HG03521 (cell line): Measurements from ENCODE around the gene GABRG3.

Experiments used
- ATAC-seq: cut with Tn5 transposase; IDR thresholded peaks from one replicate; pipeline ENCODE4 v1.9.1; 2021; ENCODE audit warnings: mild to moderate bottlenecking, moderate library complexity; ENCODE audit not compliant: unreplicated experiment

The GABRG3 gene

GRCh38 chr15:27541581-27541980 lies 570.6 kb downstream of the GABRG3 start:
- no peak for ATAC-seq

GRCh38 chr15:27545494-27546255 lies 574.7 kb downstream of the GABRG3 start:
- no peak for ATAC-seq

GRCh38 chr15:27549746-27550145 lies 578.8 kb downstream of the GABRG3 start:
- no peak for ATAC-seq

- no peak for ATAC-seq
Observed at GRCh38 chr15:27550635-27551034, 579.7 kb downstream of the GABRG3 start.

- no peak for ATAC-seq
Observed at GRCh38 chr15:27561816-27562215, 590.8 kb downstream of the GABRG3 start.

- ATAC-seq = no peak
Observed at GRCh38 chr15:27563765-27564370, 592.9 kb downstream of the GABRG3 start.

GRCh38 chr15:27564656-27565055 lies 593.7 kb downstream of the GABRG3 start:
- ATAC-seq = no peak

GRCh38 chr15:27570746-27571145 lies 599.8 kb downstream of the GABRG3 start:
- ATAC-seq = no peak

GRCh38 chr15:27573805-27574485 lies 603.0 kb downstream of the GABRG3 start:
- ATAC-seq = no peak

GRCh38 chr15:27574541-27575054 lies 603.6 kb downstream of the GABRG3 start:
- no peak for ATAC-seq

GRCh38 chr15:27575521-27575920 lies 604.5 kb downstream of the GABRG3 start:
- ATAC-seq = no peak

GRCh38 chr15:27576576-27576975 lies 605.6 kb downstream of the GABRG3 start:
- ATAC-seq = no peak

- no peak for ATAC-seq
Observed at GRCh38 chr15:27579738-27580137, 608.8 kb downstream of the GABRG3 start.

- ATAC-seq = no peak
Observed at GRCh38 chr15:27582726-27583410, 611.9 kb downstream of the GABRG3 start.

GRCh38 chr15:27583651-27584050 lies 612.7 kb downstream of the GABRG3 start:
- no peak for ATAC-seq

- ATAC-seq = no peak
Observed at GRCh38 chr15:27585041-27585640, 614.2 kb downstream of the GABRG3 start.

- no peak for ATAC-seq
Observed at GRCh38 chr15:27587810-27588209, 616.8 kb downstream of the GABRG3 start.

- ATAC-seq = no peak
Observed at GRCh38 chr15:27589260-27589659, 618.3 kb downstream of the GABRG3 start.

- no peak for ATAC-seq
Observed at GRCh38 chr15:27589782-27590181, 618.8 kb downstream of the GABRG3 start.
